ENCODE results near the gene MON1A. TPM values are rescaled to one million over a fixed set of nuclear protein-coding genes. Genes with fewer than 3 reads are reported as not detected.

The MON1A gene, protein sequence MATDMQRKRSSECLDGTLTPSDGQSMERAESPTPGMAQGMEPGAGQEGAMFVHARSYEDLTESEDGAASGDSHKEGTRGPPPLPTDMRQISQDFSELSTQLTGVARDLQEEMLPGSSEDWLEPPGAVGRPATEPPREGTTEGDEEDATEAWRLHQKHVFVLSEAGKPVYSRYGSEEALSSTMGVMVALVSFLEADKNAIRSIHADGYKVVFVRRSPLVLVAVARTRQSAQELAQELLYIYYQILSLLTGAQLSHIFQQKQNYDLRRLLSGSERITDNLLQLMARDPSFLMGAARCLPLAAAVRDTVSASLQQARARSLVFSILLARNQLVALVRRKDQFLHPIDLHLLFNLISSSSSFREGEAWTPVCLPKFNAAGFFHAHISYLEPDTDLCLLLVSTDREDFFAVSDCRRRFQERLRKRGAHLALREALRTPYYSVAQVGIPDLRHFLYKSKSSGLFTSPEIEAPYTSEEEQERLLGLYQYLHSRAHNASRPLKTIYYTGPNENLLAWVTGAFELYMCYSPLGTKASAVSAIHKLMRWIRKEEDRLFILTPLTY
- total RNA-seq, result 1 to 10 TPM; 5.3 to 9.3 (median 7.5) TPM
- 1 to 10 TPM; 3.4 to 5.9 (median 4.5) TPM for polyA plus RNA-seq
- long read RNA-seq, donor 1, partial matches to known transcripts, result 30 of 32 reads
- long read RNA-seq, donor 1, other reads (novel, unspliced or antisense), result 0 of 32 reads
- long read RNA-seq, donor 2, partial matches to known transcripts, result 0 of 2 reads
- long read RNA-seq, donor 2, other reads (novel, unspliced or antisense), result 0 of 2 reads

DNA sequence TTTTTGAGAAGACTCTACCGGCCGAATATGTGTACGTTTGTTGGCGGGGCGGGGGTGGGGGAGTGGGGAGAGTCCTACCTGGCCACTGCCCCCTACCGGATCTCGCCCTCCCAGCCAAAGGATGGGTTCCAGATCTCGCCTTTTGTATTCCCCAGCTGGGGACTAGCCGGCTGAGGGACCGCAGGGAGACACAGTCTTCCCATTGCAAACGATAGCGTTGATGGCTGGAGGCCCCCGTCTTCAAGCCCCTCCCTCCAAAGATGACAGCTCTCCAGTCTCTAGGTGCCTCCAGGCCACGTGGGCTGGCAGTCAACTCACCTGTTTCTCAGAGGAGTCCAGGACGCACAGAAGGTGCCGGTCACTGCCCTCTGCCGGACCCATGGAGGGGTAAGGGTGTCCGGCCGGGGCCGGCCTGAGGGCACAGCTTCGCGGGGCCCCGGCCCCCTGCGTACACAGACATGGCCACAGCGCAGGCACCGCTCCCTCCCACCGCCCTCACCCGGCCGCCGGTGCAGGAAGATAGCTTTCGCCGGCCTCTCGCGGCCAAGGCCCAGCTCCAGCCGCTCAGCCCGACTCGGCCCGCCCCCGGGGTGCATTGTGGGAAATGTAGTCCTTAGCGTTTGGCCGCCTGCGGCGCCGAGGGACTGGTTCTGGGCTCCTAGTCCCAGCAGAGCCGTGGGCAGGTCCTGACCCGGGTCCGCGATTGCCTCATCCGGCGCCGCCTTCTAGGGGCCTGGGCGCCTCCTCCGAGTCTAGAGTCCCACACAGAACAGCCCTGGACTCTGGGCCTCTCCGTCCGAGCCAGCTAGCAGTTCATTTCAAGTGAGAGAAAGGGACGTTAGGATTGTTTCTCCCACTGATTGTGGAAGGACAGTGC lies at the start of gene MON1A:
Gene MON1A (minus strand): TSS at position 521 of the 877 bp plus-strand sequence. CDS start 16,465 bp downstream, outside the sequence.
- Histone ChIP-seq H3K9me3 (no peaks in the 10 kb centered on the region), H3K27ac (peak within 1 kb of the TSS; percentile 30 to 92 (median 87)), H3K27me3 (replicated peaks in 1 of 7) (no peaks in the 10 kb centered on the region), H3K4me1 (peaks cover 7 to 38% (median 23%) of the 10 kb centered on the region in 6 donors), H3K4me3 (peak within 1 kb of the TSS; percentile 51 to 96 (median 88)), H3K36me3 (peaks cover 0 to 3% (median 0%) of the 10 kb centered on the region in 6 donors)
- WGBS, 5 donors, result 1 to 3% (median 1%) methylated on average over 48 to 56 of the region's 56 CpGs
- peak; percentile 99 for DNase-seq
- TF ChIP-seq POLR2AphosphoS5 (IDR thresholded peaks at IDR 0.05), result peak; percentile 87 to 93 (median 90)
- TF ChIP-seq CTCF (IDR thresholded peaks at IDR 0.05 in 8 of 11, conservative IDR thresholded peaks at IDR 0.05 in 3 of 11), result peak in 7 of 11 experiments; percentile 11 to 40 (median 24)
- TF ChIP-seq POLR2A (IDR thresholded peaks at IDR 0.05), result peak in 1 of 3 donors; percentile 47
- intact Hi-C loops (cut with DNase I; ENCODE audit: low total_unique reads), result no loop called here

DNA sequence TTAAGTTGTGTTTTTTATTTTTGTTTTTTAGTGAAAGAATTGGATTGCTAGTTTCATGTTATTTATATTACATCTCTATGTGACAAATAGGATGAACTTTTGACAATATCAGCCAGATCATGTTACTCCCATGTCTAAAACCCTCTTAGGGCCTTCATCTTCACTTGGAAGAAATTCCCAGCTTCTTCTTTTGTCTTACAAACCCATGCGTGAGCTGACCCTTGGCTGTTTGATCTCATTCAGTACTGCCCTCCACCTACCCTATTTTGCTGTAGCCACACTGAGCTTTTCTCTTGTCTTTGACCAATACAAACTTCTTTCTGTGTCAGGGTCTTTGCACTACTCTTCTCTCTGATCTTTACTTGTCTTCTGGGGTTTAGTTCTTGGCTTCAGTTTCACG lies 47.3 kb upstream of the MON1A start:
- 94 to 100% (median 98%) methylated on average over 2 of the region's 2 CpGs for WGBS, 5 donors
- H3K36me3 ChIP-seq, result peaks cover 3 to 98% (median 45%) of the 10 kb centered on the region in 6 donors
- H3K27ac ChIP-seq, result no peak overlapping the region
- intact Hi-C loops (cut with DNase I; ENCODE audit: low total_unique reads), result no loop called here
- H3K4me1 ChIP-seq, result no peaks in the 10 kb centered on the region
- no peak overlapping the region for H3K4me3 ChIP-seq
- DNase-seq, result no peak
- no peaks in the 10 kb centered on the region for H3K9me3 ChIP-seq
- H3K27me3 ChIP-seq (replicated peaks in 1 of 7), result no peaks in the 10 kb centered on the region
- TF ChIP-seq POLR2AphosphoS5 (IDR thresholded peaks at IDR 0.05) (no peak), POLR2A (IDR thresholded peaks at IDR 0.05) (no peak), CTCF (IDR thresholded peaks at IDR 0.05 in 8 of 11, conservative IDR thresholded peaks at IDR 0.05 in 3 of 11) (no peak)

DNA sequence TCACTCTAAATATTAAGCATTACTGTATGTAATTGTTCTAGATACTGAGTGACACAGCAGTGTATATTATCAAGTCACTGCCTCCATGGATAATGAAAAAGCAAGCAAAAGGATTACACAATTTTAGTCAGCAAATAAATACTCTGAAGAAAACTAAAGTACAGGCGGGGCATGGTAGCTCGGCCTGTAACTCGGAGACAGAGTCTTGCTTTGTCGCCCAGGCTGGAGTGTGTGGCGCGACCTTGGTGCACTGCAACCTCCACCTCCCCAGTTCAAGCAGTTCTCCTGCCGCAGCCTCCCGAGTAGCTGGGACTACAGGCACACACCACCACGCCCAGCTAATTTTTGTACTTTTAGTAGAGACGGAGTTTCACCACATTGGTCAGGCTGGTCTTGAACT lies 43.0 kb upstream of the MON1A start:
- no peak for TF ChIP-seq POLR2AphosphoS5 (IDR thresholded peaks at IDR 0.05)
- no peak for TF ChIP-seq CTCF (IDR thresholded peaks at IDR 0.05 in 8 of 11, conservative IDR thresholded peaks at IDR 0.05 in 3 of 11)
- TF ChIP-seq POLR2A (IDR thresholded peaks at IDR 0.05), result no peak
- no peak overlapping the region for H3K4me3 ChIP-seq
- H3K4me1 ChIP-seq, result peaks cover 0 to 4% (median 0%) of the 10 kb centered on the region in 6 donors
- DNase-seq, result no peak
- peaks cover 3 to 99% (median 51%) of the 10 kb centered on the region in 6 donors for H3K36me3 ChIP-seq
- no peaks in the 10 kb centered on the region for H3K9me3 ChIP-seq
- 85 to 96% (median 95%) methylated on average over 10 of the region's 10 CpGs for WGBS, 5 donors
- peak overlapping the region in 2 of 8 donors; percentile 11 to 31 for H3K27ac ChIP-seq
- H3K27me3 ChIP-seq (replicated peaks in 1 of 7), result no peaks in the 10 kb centered on the region
- intact Hi-C loops (cut with DNase I; ENCODE audit: low total_unique reads), result no loop called here
